HepG2 (cell line): Measurements from ENCODE around the gene ATP11B. TPM values are rescaled to one million over a fixed set of nuclear protein-coding genes. Genes with fewer than 3 reads are reported as not detected.

ENCODE experiments used
- ATAC-seq: fragments of 200-7000 bp; cut with Tn5 transposase; 3 replicates; pipeline ENCODE4 v1.9.1; 2020; ENCODE audit warnings: mild to moderate bottlenecking, moderate library complexity
- BruUV-seq: library from RNA; stranded (reverse); fragments of 400-500 nt; replicated peaks from 2 replicates; lab custom pipeline; 2021; lab: Mats Ljungman, UMichigan
- CTCF ChIA-PET: fragments of 300-600 bp; formaldehyde crosslinking; extraction: SDS; loops from one replicate; lab custom pipeline; 2021; ENCODE audit warnings: low total read pairs, inconsistent platforms, low intra/inter-chr PET ratio; lab: Yijun Ruan, JAX
- POLR2A ChIA-PET: fragments of 350-600 bp; sonication (Branson Sonifier 250); formaldehyde crosslinking; loops from one replicate; lab custom pipeline; 2020; ENCODE audit warnings: antibody characterized with exemption, inconsistent platforms; lab: Yijun Ruan, JAX
- DNase-seq: peaks from one replicate; pipeline ENCODE4 v3.0.0-alpha.2; 2015; ENCODE audit warnings: low spot score
- FAIRE-seq: peaks from 3 replicates; lab custom pipeline; 2011; peaks lifted over from hg19 to GRCh38; lab: Jason Lieb, UNC
- H2AFZ ChIP-seq: one replicate; pipeline ENCODE4 v1.6.1; 2011; ENCODE audit warnings: low read length, inconsistent platforms
- H3K27ac ChIP-seq: fragments of 300-600 bp; 3 replicates; pipeline ENCODE4 v1.8.0; 2011; ENCODE audit warnings: mixed run types, mild to moderate bottlenecking, mixed read lengths, low read length, inconsistent platforms; ENCODE audit not compliant: insufficient read depth; ENCODE audit errors: extremely low read length
- H3K27me3 ChIP-seq, 2 experiments: fragments of 200-600 bp in 1 of 2; 2 replicates in 1 of 2; 3 replicates in 1 of 2; pipeline versions ENCODE4 v1.6.0 to v1.8.0; 2011; ENCODE audit warnings: low read length in 2 of 2, mild to moderate bottlenecking in 2 of 2, moderate library complexity in 2 of 2, inconsistent platforms in 1 of 2; ENCODE audit not compliant: insufficient read depth in 2 of 2, control insufficient read depth in 1 of 2
- H3K36me3 ChIP-seq, 2 experiments: fragments of 200-600 bp in 1 of 2; replicated peaks in 1 of 2; 2 replicates in 1 of 2; 3 replicates in 1 of 2; pipeline versions ENCODE4 v1.5.1 to v1.8.0; 2011; ENCODE audit warnings: low read length in 2 of 2, inconsistent platforms in 1 of 2; ENCODE audit not compliant: insufficient read depth in 2 of 2, control insufficient read depth in 1 of 2
- H3K4me1 ChIP-seq: 2 replicates; pipeline ENCODE4 v1.5.1; 2012; ENCODE audit warnings: low read length, inconsistent platforms; ENCODE audit not compliant: insufficient read depth
- H3K4me2 ChIP-seq: 2 replicates; pipeline ENCODE4 v1.6.0; 2011; ENCODE audit warnings: low read depth, low read length, inconsistent platforms
- H3K4me3 ChIP-seq, 3 experiments: fragments of 200-600 bp in 1 of 3; sonication (generic), shearing (Covaris generic) in 1 of 3; replicated peaks in 1 of 3; 2 replicates each; pipeline ENCODE4 v1.5.1; 2011 to 2016; ENCODE audit warnings: low read length in 3 of 3, inconsistent platforms in 2 of 3, low read depth in 2 of 3, mild to moderate bottlenecking in 2 of 3, control low read depth in 1 of 3, mixed read lengths in 1 of 3; ENCODE audit not compliant: insufficient read depth in 1 of 3
- H3K79me2 ChIP-seq: one replicate; pipeline ENCODE4 v1.6.1; 2011; ENCODE audit warnings: low read length, inconsistent platforms; ENCODE audit not compliant: insufficient read depth
- H3K9ac ChIP-seq: 2 replicates; pipeline ENCODE4 v1.6.0; 2011; ENCODE audit warnings: mild to moderate bottlenecking, low read depth, low read length, inconsistent platforms; ENCODE audit not compliant: insufficient read depth
- H3K9me3 ChIP-seq: 2 replicates; pipeline ENCODE4 v1.5.1; 2012; ENCODE audit warnings: mild to moderate bottlenecking, low read length
- H4K20me1 ChIP-seq: 2 replicates; pipeline ENCODE4 v1.6.0; 2011; ENCODE audit warnings: inconsistent platforms, mild to moderate bottlenecking, low read length, moderate library complexity; ENCODE audit not compliant: insufficient read depth
- CREB1 ChIP-seq, 2 experiments: fragments of 450-650 bp in 1 of 2; IDR thresholded peaks; 2 replicates each; pipeline ENCODE4 v1.6.1; 2016 to 2017; ENCODE audit warnings: control low read depth in 1 of 2, mild to moderate bottlenecking in 1 of 2, missing compliant biosample characterization in 1 of 2, missing genetic modification characterization in 1 of 2
- JARID2 ChIP-seq: sonication (generic); formaldehyde crosslinking; IDR thresholded peaks from 2 replicates; pipeline ENCODE4 v1.8.1; 2023; ENCODE audit warnings: missing genetic modification reagents, inconsistent platforms; ENCODE audit not compliant: insufficient replicate concordance
- KDM6A ChIP-seq: IDR thresholded peaks from 2 replicates; pipeline ENCODE4 v1.6.1; 2016; ENCODE audit warnings: low read depth
- KMT2A ChIP-seq: sonication (generic); formaldehyde crosslinking; IDR thresholded peaks from 2 replicates; pipeline ENCODE4 v1.4.0; 2020; ENCODE audit warnings: missing genetic modification reagents
- RCOR2 ChIP-seq: IDR thresholded peaks from 2 replicates; pipeline ENCODE4 v1.6.1; 2016; ENCODE audit warnings: missing biosample characterization, missing genetic modification reagents
- REL ChIP-seq: sonication (generic); formaldehyde crosslinking; conservative IDR thresholded peaks from 2 replicates; pipeline ENCODE4 v1.8.0; 2022; ENCODE audit warnings: mild to moderate bottlenecking, missing genetic modification reagents, moderate library complexity
- RFX3 ChIP-seq: IDR thresholded peaks from 2 replicates; pipeline ENCODE4 v1.6.1; 2016; ENCODE audit warnings: missing biosample characterization, missing genetic modification reagents
- SAFB2 ChIP-seq: sonication (generic); formaldehyde crosslinking; IDR thresholded peaks from 2 replicates; pipeline ENCODE4 v1.5.1; 2020; ENCODE audit warnings: missing genetic modification reagents, low read depth, mild to moderate bottlenecking, borderline replicate concordance
- TP53 ChIP-seq: sonication (generic); formaldehyde crosslinking; conservative IDR thresholded peaks from 2 replicates; pipeline ENCODE4 v1.4.0; 2020; ENCODE audit warnings: missing genetic modification reagents
- ZFY ChIP-seq: sonication (generic); formaldehyde crosslinking; IDR thresholded peaks from 2 replicates; pipeline ENCODE4 v1.4.0; 2020; ENCODE audit warnings: missing genetic modification reagents
- ZNF235 ChIP-seq: sonication (generic); formaldehyde crosslinking; IDR thresholded peaks from 2 replicates; pipeline ENCODE4 v1.8.1; 2023; ENCODE audit warnings: mild to moderate bottlenecking, missing genetic modification reagents, borderline replicate concordance
- ZNF251 ChIP-seq: sonication (generic); formaldehyde crosslinking; IDR thresholded peaks from 2 replicates; pipeline ENCODE4 v1.9.0; 2021; ENCODE audit warnings: mild to moderate bottlenecking, missing genetic modification reagents
- ZNF569 ChIP-seq: sonication (generic); formaldehyde crosslinking; IDR thresholded peaks from 2 replicates; pipeline ENCODE4 v1.5.0; 2020; ENCODE audit warnings: mild to moderate bottlenecking, missing genetic modification reagents, moderate library complexity, borderline replicate concordance
- WGBS: methylation state at CpG from one replicate; pipeline ENCODE4 v1.1.6; 2017; ENCODE audit warnings: low lambda C conversion rate; 5-methylcytosine and 5-hydroxymethylcytosine counted together
- in situ Hi-C: cut with HindIII; loops from 2 replicates; pipeline ENCODE4 v1.10.0; 2017; ENCODE audit warnings: low pct_unique_long_range_greater_than_20kb; ENCODE audit not compliant: extremely low pct_ligation_motif_present
- intact Hi-C: fragments of 100-400 bp; cut with micrococcal nuclease; formaldehyde crosslinking; loops from one replicate; pipeline ENCODE4 v1.10.0; 2022; ENCODE audit not compliant: unreplicated experiment
- polyA plus RNA-seq, 8 experiments: library from polyadenylated mRNA; depleted of rRNA in 3 of 8; stranded (reverse) in 7 of 8; unstranded in 1 of 8; fragments of >200 nt; fragmentation: Illumina TruSeq in 4 of 8; extraction: Trizol in 4 of 8; gene quantifications; 2 replicates each; pipeline versions ENCODE4 v1.2.1 to v1.2.3, GENCODE V29; 2011 to 2016; ENCODE audit warnings: low read depth in 4 of 8, missing spikeins in 1 of 8, mixed read lengths in 1 of 8; ENCODE audit not compliant: insufficient read depth in 1 of 8
- total RNA-seq, 5 experiments: library from RNA; depleted of rRNA; stranded (reverse); fragments of >200 nt; fragmentation: Illumina TruSeq; extraction: Trizol; gene quantifications; 2 replicates each; pipeline ENCODE4 v1.2.3, GENCODE V29; 2016; ENCODE audit warnings: low read depth in 1 of 5
- TF ChIP-seq, protein P1 (sequence below): sonication (generic); formaldehyde crosslinking; IDR thresholded peaks from 2 replicates; pipeline ENCODE4 v1.5.0; 2020; ENCODE audit warnings: mild to moderate bottlenecking, missing genetic modification reagents
- TF ChIP-seq, protein P2 (sequence below): sonication (generic); formaldehyde crosslinking; IDR thresholded peaks from 2 replicates; pipeline ENCODE4 v1.4.0; 2020; ENCODE audit warnings: low read depth, mild to moderate bottlenecking, missing genetic modification reagents

The ATP11B gene
- total and polyA plus RNA-seq, 2 of the 13 experiments (the other 11 are each of a cell fraction or from before 2014, with no cell fraction given): 10.1 to 22.9 TPM

DNA sequence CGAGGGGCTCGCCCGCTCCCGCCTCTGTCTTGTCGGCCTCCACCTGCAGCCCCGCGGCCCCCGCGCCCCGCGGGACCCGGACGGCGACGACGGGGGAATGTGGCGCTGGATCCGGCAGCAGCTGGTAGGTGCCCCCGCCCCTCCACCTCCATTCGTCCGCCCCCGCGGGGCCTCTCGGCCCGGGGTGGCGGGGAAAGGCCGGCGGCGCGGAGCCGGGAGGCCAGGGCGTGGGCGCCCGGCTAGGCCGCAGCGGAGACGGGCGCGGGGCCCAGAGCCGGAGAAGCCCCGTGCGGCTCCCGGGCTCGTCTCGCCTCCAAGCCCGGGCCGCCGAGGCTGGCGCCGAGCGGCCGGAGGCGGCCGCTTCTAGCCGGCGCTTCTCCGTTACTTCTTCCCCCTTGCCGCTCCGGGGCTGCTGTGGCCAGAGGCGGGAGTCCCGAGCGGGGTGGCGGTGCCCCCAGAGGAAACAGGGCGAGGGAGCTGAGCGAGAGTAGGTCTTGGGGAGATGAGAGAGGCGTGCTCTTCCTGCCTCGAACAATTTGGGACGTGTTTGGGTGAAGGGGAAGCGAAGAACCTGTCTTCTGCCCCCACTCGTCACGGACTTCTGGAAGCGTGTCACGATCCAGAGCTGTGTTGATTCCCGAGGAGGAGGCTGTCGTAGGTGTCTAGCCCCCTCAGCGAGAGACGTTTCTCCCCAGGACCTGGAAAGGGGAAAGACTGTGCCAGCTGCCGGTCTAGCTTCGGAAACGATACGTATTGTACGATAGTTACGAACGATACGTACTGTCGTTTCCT, 555 bp downstream of the ATP11B start:
- H3K4me1 ChIP-seq: peaks cover 19% of the 10 kb centered on the region
- peaks cover 0 to 25% of the 10 kb centered on the region in 2 experiments; a peak in 3 of 5 replicates for H3K27me3 ChIP-seq
- no peak for FAIRE-seq
- intact Hi-C loops (loop anchor here (10.0 kb wide), 1 partner anchor 79 kb away; no protein-coding TSS in a partner anchor), in situ Hi-C loops (no loop called here)
- peaks cover 3% of the 10 kb centered on the region; the same call in 1 of the 2 replicates for H4K20me1 ChIP-seq
- peak overlapping the region; percentile 98 for H3K4me2 ChIP-seq
- peak; percentile 74 for ATAC-seq
- ChIA-PET POLR2A (no interaction called here), CTCF (no interaction called here)
- H3K9ac ChIP-seq: peak overlapping the region; percentile 86
- H3K27ac ChIP-seq: peak overlapping the region; percentile 73
- H3K9me3 ChIP-seq: no peaks in the 10 kb centered on the region
- peaks cover 5% of the 10 kb centered on the region for H3K79me2 ChIP-seq
- BruUV-seq: no TSS peak
- DNase-seq: peak; percentile 3
- H2AFZ ChIP-seq: peak overlapping the region; percentile 58
- under 1% methylated on average over 20 of the region's 86 CpGs for WGBS
- H3K36me3 ChIP-seq: no peaks in the 10 kb centered on the region
- peak overlapping the region; percentile 68 to 97 (median 79) for H3K4me3 ChIP-seq
- TF ChIP-seq ZNF235 (CRISPR knock-in tag) (0 out of 2 replicates have a peak, but pooled peaks have one; percentile 53), KMT2A (peak; percentile 19; the same call in 1 of the 2 replicates), ZFY (CRISPR knock-in tag) (peak; percentile 86), TP53 (CRISPR knock-in tag) (no peak), CREB1 (IDR thresholded peaks at IDR 0.05) (peak; percentile 32; the same call in 1 of the 2 replicates), CREB1 (CRISPR knock-in tag; IDR thresholded peaks at IDR 0.05) (no peak), RFX3 (CRISPR knock-in tag) (no peak), REL (CRISPR knock-in tag) (no peak), ZNF251 (CRISPR knock-in tag) (no peak), JARID2 (CRISPR knock-in tag) (no peak), ZNF569 (no peak), RCOR2 (CRISPR knock-in tag) (no peak), KDM6A (CRISPR knock-in tag) (no peak), SAFB2 (0 out of 2 replicates have a peak, but pooled peaks have one; percentile 2)
- TF ChIP-seq, protein P1, sequence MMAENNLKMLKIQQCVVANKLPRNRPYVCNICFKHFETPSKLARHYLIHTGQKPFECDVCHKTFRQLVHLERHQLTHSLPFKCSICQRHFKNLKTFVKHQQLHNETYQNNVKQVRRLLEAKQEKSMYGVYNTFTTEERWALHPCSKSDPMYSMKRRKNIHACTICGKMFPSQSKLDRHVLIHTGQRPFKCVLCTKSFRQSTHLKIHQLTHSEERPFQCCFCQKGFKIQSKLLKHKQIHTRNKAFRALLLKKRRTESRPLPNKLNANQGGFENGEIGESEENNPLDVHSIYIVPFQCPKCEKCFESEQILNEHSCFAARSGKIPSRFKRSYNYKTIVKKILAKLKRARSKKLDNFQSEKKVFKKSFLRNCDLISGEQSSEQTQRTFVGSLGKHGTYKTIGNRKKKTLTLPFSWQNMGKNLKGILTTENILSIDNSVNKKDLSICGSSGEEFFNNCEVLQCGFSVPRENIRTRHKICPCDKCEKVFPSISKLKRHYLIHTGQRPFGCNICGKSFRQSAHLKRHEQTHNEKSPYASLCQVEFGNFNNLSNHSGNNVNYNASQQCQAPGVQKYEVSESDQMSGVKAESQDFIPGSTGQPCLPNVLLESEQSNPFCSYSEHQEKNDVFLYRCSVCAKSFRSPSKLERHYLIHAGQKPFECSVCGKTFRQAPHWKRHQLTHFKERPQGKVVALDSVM (CRISPR knock-in tag): peak; percentile 55
- TF ChIP-seq, protein P2, sequence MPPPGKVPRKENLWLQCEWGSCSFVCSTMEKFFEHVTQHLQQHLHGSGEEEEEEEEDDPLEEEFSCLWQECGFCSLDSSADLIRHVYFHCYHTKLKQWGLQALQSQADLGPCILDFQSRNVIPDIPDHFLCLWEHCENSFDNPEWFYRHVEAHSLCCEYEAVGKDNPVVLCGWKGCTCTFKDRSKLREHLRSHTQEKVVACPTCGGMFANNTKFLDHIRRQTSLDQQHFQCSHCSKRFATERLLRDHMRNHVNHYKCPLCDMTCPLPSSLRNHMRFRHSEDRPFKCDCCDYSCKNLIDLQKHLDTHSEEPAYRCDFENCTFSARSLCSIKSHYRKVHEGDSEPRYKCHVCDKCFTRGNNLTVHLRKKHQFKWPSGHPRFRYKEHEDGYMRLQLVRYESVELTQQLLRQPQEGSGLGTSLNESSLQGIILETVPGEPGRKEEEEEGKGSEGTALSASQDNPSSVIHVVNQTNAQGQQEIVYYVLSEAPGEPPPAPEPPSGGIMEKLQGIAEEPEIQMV: no peak
